GM19467 (cell line): Measurements from ENCODE around the gene SHROOM4.

Experiments
- ATAC-seq: cut with Tn5 transposase; IDR thresholded peaks from one replicate; pipeline ENCODE4 v1.9.1; 2021; ENCODE audit warnings: mild to moderate bottlenecking, moderate library complexity; ENCODE audit not compliant: unreplicated experiment

Gene SHROOM4, protein sequence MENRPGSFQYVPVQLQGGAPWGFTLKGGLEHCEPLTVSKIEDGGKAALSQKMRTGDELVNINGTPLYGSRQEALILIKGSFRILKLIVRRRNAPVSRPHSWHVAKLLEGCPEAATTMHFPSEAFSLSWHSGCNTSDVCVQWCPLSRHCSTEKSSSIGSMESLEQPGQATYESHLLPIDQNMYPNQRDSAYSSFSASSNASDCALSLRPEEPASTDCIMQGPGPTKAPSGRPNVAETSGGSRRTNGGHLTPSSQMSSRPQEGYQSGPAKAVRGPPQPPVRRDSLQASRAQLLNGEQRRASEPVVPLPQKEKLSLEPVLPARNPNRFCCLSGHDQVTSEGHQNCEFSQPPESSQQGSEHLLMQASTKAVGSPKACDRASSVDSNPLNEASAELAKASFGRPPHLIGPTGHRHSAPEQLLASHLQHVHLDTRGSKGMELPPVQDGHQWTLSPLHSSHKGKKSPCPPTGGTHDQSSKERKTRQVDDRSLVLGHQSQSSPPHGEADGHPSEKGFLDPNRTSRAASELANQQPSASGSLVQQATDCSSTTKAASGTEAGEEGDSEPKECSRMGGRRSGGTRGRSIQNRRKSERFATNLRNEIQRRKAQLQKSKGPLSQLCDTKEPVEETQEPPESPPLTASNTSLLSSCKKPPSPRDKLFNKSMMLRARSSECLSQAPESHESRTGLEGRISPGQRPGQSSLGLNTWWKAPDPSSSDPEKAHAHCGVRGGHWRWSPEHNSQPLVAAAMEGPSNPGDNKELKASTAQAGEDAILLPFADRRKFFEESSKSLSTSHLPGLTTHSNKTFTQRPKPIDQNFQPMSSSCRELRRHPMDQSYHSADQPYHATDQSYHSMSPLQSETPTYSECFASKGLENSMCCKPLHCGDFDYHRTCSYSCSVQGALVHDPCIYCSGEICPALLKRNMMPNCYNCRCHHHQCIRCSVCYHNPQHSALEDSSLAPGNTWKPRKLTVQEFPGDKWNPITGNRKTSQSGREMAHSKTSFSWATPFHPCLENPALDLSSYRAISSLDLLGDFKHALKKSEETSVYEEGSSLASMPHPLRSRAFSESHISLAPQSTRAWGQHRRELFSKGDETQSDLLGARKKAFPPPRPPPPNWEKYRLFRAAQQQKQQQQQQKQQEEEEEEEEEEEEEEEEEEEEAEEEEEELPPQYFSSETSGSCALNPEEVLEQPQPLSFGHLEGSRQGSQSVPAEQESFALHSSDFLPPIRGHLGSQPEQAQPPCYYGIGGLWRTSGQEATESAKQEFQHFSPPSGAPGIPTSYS (N-terminal part only)

GRCh38 chrX:50813843-50814661, at the start of gene SHROOM4:
SHROOM4 (minus strand) TSS chrX:50814194; CDS start chrX:50814018, 176 bp downstream.
- no peak for ATAC-seq

DNA sequence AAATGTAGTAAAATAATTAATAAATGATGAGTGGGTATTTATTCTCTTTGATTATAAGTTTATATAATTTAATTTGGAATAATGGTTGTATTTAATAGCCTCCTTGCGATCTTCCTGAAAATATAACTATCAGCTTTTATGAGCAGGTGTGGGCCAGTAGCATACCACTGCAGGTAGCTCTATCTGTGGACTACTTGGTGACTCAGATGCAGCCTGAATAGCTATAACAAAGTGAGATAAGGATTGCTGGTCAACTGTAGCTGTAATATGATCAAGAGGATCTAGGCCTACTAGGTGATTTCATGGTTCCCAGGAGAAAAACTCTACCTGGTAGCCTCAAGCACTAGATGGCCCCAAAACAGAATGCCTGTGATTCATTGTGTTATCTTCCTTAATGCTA, 49.5 kb upstream of the SHROOM4 start:
- no peak for ATAC-seq

- no peak for ATAC-seq
These were observed 46.5 kb upstream of the SHROOM4 start for GRCh38 chrX:50860518-50860917.

DNA sequence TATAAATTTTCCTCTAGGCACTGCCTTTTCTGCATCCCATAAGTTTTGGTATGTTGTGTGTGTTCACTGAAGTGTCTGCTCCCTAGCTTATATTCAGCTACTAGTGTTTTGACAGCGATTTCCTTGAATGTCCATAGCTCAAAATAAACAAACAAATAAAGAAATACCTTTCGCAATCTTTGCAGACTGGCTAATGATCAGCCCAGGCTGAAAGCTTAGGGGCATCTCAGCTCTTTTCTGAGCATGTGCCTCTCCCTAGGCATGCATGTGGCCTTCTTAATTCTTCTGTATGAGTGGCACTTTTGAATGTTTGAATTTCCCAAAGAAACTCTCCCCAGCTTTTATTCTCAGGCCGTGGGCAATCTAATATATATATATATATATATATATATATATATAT, 44.6 kb upstream of the SHROOM4 start:
- ATAC-seq, result no peak

GRCh38 chrX:50853399-50853798, 39.4 kb upstream of the SHROOM4 start:
- no peak for ATAC-seq

- no peak for ATAC-seq
These were observed 38.5 kb upstream of the SHROOM4 start for GRCh38 chrX:50852524-50852923.

GRCh38 chrX:50842221-50842620, 28.2 kb upstream of the SHROOM4 start:
- ATAC-seq, result no peak

- no peak for ATAC-seq
These were observed 25.7 kb upstream of the SHROOM4 start for GRCh38 chrX:50839730-50840129.

DNA sequence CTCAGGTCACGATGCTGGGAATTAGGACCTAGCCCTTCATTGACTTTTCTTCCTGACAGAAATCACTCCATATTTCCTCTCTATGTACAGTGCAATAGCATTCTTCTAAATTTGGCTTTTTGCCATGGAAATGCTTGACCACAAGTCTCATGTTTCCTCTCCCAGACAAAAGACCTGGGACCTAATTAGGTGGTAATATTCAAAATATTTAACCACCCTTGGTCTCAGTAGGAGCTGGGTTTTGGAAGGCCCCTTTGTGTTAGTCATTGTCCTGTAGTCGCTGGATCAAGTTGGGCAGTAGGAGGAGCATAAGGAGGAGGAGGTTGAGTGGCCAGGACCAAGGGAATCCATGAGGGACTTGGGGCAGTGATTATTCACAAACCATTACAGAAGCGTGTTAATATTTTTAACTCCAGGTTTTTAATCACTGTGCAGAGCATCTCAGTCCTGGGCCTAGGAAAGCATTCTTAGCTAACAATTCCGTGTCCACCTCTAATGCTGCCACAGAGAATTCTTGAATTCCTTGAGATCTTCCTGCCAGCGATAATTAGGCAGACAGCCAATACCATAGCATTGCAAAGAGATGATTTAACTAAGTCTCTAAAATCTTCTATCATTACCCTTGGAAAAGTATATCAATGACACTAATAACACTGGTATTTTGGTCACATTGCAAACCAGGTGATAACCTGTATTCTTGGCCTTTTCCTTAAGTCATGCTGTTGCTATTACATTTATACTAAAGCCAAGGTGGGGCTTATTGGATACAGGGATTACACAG, 25.0 kb upstream of the SHROOM4 start:
- ATAC-seq, result no peak

DNA sequence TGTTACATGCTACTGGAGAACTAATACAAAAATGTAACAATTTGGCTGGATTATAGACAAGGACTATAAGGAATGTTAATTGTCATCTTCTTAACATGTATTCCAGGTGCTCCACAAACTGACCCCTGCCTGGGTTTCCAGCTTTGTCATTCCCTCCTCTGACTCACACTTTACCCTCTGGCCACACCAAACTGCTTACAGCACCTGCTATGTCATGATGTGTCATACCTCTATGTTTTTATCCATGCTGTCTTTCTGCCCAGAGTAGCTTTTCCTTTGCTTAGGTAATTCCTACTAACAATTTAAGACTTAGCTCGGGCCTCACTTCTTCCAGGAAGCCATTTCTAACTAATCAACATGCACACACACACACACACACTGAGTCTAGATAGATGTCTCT, 14.0 kb upstream of the SHROOM4 start:
- ATAC-seq, result no peak

GRCh38 chrX:50825825-50826224, 11.8 kb upstream of the SHROOM4 start:
- ATAC-seq, result no peak

DNA sequence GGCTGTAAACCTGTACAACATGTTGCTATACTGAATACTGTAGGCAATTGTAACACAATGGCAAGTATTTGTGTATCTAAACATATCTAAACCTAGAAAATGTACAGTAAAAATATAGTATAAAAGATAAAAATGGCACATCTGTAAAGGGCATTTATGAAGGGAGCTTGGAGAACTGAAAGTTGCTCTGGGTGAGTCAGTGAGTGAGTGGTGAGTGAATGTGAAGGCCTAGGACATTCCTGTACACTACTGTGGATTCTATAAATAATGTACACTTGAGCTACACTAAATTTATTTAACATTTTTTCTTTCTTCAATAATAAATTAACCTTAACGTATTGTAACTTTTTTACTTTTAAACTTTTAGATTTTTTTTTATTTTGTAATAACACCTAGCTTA, 5.0 kb upstream of the SHROOM4 start:
- ATAC-seq, result no peak

GRCh38 chrX:50815120-50815519, 1.1 kb upstream of the SHROOM4 start:
- no peak for ATAC-seq

- ATAC-seq, result no peak
These were observed 707 bp upstream of the SHROOM4 start for GRCh38 chrX:50814701-50815100.

DNA sequence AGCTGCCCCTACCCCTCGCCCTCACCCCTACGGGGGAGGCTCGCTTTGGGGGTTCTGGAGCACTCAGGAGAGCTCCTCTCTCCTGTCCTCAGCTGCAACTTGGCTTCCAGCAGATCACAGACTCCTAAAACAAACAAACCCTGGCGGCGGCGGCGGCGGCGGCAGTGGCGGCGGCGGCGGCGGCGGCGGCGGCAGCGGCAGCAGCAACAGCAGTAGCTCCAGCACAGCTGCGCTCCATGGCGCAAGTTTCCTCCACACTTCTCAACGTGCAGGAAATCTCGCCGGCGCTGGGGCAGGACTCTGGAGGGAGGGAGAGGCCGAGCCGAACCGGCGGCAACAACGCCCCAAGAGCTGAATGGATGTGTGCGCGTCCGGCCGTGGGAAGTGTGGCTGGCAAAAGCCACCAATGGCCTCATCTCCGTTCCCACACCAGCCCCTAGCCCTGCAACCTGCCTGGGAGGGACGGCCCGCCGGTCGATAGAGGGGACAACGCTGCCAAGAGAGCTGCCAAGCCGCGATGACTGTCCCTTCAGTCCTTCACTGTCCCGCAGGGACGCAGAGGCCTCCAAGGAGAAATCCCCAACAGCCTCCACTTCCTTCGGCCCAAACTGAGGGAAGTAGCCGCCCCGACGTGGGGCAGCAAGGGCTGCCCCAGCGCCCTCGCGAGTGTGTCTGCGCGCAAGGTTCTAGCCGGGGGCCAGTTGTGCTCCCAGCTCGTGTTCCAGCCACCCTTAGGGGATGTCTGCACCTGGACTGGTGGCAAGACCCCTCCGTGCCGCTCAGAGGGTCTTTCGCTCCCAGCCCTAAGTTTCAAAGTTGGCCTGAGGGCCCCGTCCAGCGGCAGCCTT, 775 bp downstream of the SHROOM4 start:
- no peak for ATAC-seq

- ATAC-seq, result no peak
These were observed 8.7 kb downstream of the SHROOM4 start for GRCh38 chrX:50805276-50805675.

GRCh38 chrX:50801135-50801534, 12.9 kb downstream of the SHROOM4 start:
- ATAC-seq, result no peak

DNA sequence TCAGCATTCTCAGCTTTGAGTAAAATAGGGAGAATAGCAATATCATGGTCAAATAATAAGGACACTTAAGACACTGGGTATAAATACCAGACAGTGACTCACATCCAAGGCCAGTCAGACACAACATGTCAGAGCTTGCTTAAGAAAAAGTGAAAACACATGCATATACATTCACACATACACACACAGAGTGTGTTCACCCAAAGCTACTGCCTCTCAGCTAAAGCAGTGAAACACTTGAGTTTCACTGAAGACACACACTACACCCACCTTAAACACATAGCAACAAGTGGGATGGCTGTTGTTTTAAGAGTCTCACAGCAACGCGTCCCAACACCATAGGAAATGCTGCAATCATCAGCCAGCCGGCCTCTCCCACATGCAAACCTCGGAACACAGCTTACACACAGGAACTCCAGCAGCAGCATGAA, 14.4 kb downstream of the SHROOM4 start:
- no peak for ATAC-seq

DNA sequence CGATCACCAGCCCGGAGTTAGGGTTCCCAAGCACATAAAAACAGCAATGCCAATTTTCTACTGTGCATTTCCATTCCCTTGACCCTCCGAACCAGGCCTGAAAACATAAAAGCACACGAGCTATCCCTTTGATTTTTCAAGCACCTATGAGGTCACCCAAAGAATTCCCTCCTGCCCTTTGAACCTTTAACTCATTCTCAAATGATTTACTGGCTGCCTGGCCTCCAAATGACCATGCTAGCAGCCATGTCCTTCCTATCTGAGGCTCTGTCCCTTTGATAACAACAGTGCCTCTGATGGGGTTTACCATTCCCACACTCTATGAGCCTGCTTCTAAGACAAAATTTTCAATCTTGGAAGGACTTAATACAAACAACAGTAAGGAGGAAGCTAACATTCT, 15.2 kb downstream of the SHROOM4 start:
- no peak for ATAC-seq
